ENCODE measurements around the gene REV3L. TPM values are rescaled to one million over a fixed set of nuclear protein-coding genes. Genes with fewer than 3 reads are reported as not detected.

The REV3L gene
- total and polyA plus RNA-seq, 2 of the 13 experiments (the other 11 are each of a cell fraction or from before 2014, with no cell fraction given), result 12.8 to 31.3 TPM

GRCh38 chr6:111482959-111483735 is at the start of gene REV3L (continued):
- TF ChIP-seq BRF2 (CRISPR knock-in tag; IDR thresholded peaks at IDR 0.05) (no peak; the same call in 1 of the 2 replicates), ZNF251 (CRISPR knock-in tag; IDR thresholded peaks at IDR 0.05) (no peak), TP53 (CRISPR knock-in tag; conservative IDR thresholded peaks at IDR 0.05) (no peak), RCOR2 (CRISPR knock-in tag; IDR thresholded peaks at IDR 0.05) (no peak), SAFB2 (CRISPR knock-in tag; IDR thresholded peaks at IDR 0.05; ENCODE audit: borderline replicate concordance, low read depth) (0 out of 2 replicates have a peak, but pooled peaks have one; percentile 51), IRF1 (CRISPR knock-in tag; IDR thresholded peaks at IDR 0.05; ENCODE audit: low read depth) (0 out of 2 replicates have a peak, but pooled peaks have one; percentile 43), KLF12 (CRISPR knock-in tag; IDR thresholded peaks at IDR 0.05; ENCODE audit: borderline replicate concordance) (no peak; the same call in 1 of the 2 replicates), ZNF496 (CRISPR knock-in tag; IDR thresholded peaks at IDR 0.05; ENCODE audit: insufficient replicate concordance) (no peak), FOXA1 (IDR thresholded peaks at IDR 0.05) (no peak), FOXA1 (CRISPR knock-in tag; IDR thresholded peaks at IDR 0.05) (no peak), PHF21A (CRISPR knock-in tag; IDR thresholded peaks at IDR 0.05) (0 out of 2 replicates have a peak, but pooled peaks have one; percentile 26), NFE2L2 (IDR thresholded peaks at IDR 0.05; ENCODE audit: low read length) (no peak), HNRNPLL (IDR thresholded peaks at IDR 0.05; ENCODE audit: low read depth, low read length, poor library complexity, severe bottlenecking) (no peak), ZNF710 (CRISPR knock-in tag; IDR thresholded peaks at IDR 0.05; ENCODE audit: borderline replicate concordance) (peak; percentile 70), ZNF101 (CRISPR knock-in tag; IDR thresholded peaks at IDR 0.05; ENCODE audit: borderline replicate concordance, low read depth) (no peak), ZNF577 (CRISPR knock-in tag; IDR thresholded peaks at IDR 0.05; ENCODE audit: borderline replicate concordance, low read depth) (no peak), SRSF4 (IDR thresholded peaks at IDR 0.05; ENCODE audit: low read depth, low read length, poor library complexity, severe bottlenecking) (no peak), NR2F1 (CRISPR knock-in tag; IDR thresholded peaks at IDR 0.05) (0 out of 4 replicates have a peak, but pooled peaks of 1 of the 2 experiments have one; percentile 17), SRY (CRISPR knock-in tag; IDR thresholded peaks at IDR 0.05) (0 out of 2 replicates have a peak, but pooled peaks have one; percentile 11), HOXA3 (CRISPR knock-in tag; IDR thresholded peaks at IDR 0.05) (peak; percentile 90), TFDP2 (CRISPR knock-in tag; IDR thresholded peaks at IDR 0.05) (peak; percentile 86), PBX3 (CRISPR knock-in tag; IDR thresholded peaks at IDR 0.05; ENCODE audit: borderline replicate concordance) (peak; percentile 35; the same call in 1 of the 2 replicates)

Measured in HepG2 (cell line).